Suprapubic skin (tissue), 3 donors: ENCODE results near the gene CLMN.

Experiments used
- CTCF ChIP-seq, 2 donors: fragments of 200-600 bp in 1 of 2; fragments of 450-650 bp in 1 of 2; sonication (generic) in 1 of 2; IDR thresholded peaks; one replicate each; pipeline ENCODE4 v1.5.1; 2016 to 2019; ENCODE audit warnings: antibody characterized with exemption in 2 of 2, mild to moderate bottlenecking in 1 of 2, moderate library complexity in 1 of 2
- EP300 ChIP-seq: sonication (generic); formaldehyde crosslinking; IDR thresholded peaks from one replicate; pipeline ENCODE4 v1.6.1; 2017; ENCODE audit warnings: antibody characterized with exemption
- POLR2A ChIP-seq, 2 donors: fragments of 450-650 bp; IDR thresholded peaks; one replicate each; pipeline ENCODE4 v1.6.1; 2017; ENCODE audit warnings: antibody characterized with exemption in 2 of 2, mild to moderate bottlenecking in 2 of 2, moderate library complexity in 2 of 2

- no peak for TF ChIP-seq POLR2A (IDR thresholded peaks at IDR 0.05)
- no peak for TF ChIP-seq CTCF (IDR thresholded peaks at IDR 0.05)
- TF ChIP-seq EP300 = no peak
Observed at GRCh38 chr14:95188380-95188779, 131.3 kb downstream of the CLMN start.
